Thyroid gland (tissue), 4 donors: ENCODE measurements around the gene ABCC3. TPM values are rescaled to one million over a fixed set of nuclear protein-coding genes. Genes with fewer than 3 reads are reported as not detected.

ENCODE experiments used
- DNase-seq, 2 donors: peaks; one replicate each; pipeline ENCODE4 v3.0.0-alpha.2; 2019
- H3K27ac ChIP-seq, 3 donors: fragments of 200-600 bp; sonication (generic); 1 replicate in 2 of 3; 2 replicates in 1 of 3; pipeline ENCODE4 v1.5.1; 2016 to 2019; ENCODE audit warnings: mild to moderate bottlenecking in 1 of 3, moderate library complexity in 1 of 3
- H3K27me3 ChIP-seq: fragments of 200-600 bp; sonication (generic); one replicate; pipeline ENCODE4 v1.5.1; 2019
- H3K36me3 ChIP-seq, 2 donors: fragments of 200-600 bp; sonication (generic); one replicate each; pipeline ENCODE4 v1.5.1; 2016 to 2019
- H3K4me1 ChIP-seq, 2 donors: fragments of 200-600 bp; sonication (generic); one replicate each; pipeline ENCODE4 v1.5.1; 2017 to 2019
- H3K4me3 ChIP-seq, 3 donors: fragments of 200-600 bp; sonication (generic); replicated peaks in 1 of 3; 1 replicate in 2 of 3; 2 replicates in 1 of 3; pipeline ENCODE4 v1.5.1; 2016; ENCODE audit warnings: mild to moderate bottlenecking in 1 of 3
- H3K9me3 ChIP-seq: fragments of 200-600 bp; sonication (generic); one replicate; pipeline ENCODE4 v1.5.1; 2017
- CTCF ChIP-seq, 6 experiments: fragments of 200-600 bp in 3 of 6; fragments of 450-650 bp in 3 of 6; sonication (generic) in 3 of 6; IDR thresholded peaks; one replicate each; pipeline ENCODE4 v1.5.1; 2016 to 2019; ENCODE audit warnings: antibody characterized with exemption in 6 of 6, mild to moderate bottlenecking in 2 of 6, inconsistent platforms in 1 of 6, moderate library complexity in 1 of 6
- POLR2A ChIP-seq, 2 donors: fragments of 450-650 bp; IDR thresholded peaks; one replicate each; pipeline ENCODE4 v1.6.1; 2017; ENCODE audit warnings: antibody characterized with exemption in 2 of 2, mild to moderate bottlenecking in 2 of 2, moderate library complexity in 1 of 2
- WGBS, 2 donors: methylation state at CpG; one replicate each; pipeline ENCODE4 v1.1.5; 2017; 5-methylcytosine and 5-hydroxymethylcytosine counted together
- intact Hi-C: fragments of 100-400 bp; cut with DNase I; formaldehyde crosslinking; loops from one replicate; pipeline ENCODE4 v1.15.1; 2023
- total RNA-seq, 4 donors: library from RNA; depleted of rRNA; stranded (reverse); fragments of >200 nt; gene quantifications; one replicate each; pipeline ENCODE4 v1.2.3, GENCODE V29; 2016

ABCC3 gene
- total RNA-seq, 4 donors from 2014 or later = 51.0 to 189 (median 131) TPM

GRCh38 chr17:50642722-50643656 is 8.3 kb downstream of the ABCC3 start:
- Histone ChIP-seq H3K36me3 (no peaks in the 10 kb centered on the region), H3K9me3 (no peaks in the 10 kb centered on the region), H3K27ac (no peak overlapping the region), H3K4me1 (peaks cover 27 to 46% of the 10 kb centered on the region in 2 donors), H3K27me3 (no peaks in the 10 kb centered on the region), H3K4me3 (no peak overlapping the region)
- 85 to 88% methylated on average over 9 to 10 of the region's 10 CpGs for WGBS, 2 donors
- peak in 1 of 2 donors; percentile 53 for DNase-seq
- TF ChIP-seq POLR2A (IDR thresholded peaks at IDR 0.05) (no peak), CTCF (IDR thresholded peaks at IDR 0.05) (no peak)
- intact Hi-C loops = no loop called here

DNA sequence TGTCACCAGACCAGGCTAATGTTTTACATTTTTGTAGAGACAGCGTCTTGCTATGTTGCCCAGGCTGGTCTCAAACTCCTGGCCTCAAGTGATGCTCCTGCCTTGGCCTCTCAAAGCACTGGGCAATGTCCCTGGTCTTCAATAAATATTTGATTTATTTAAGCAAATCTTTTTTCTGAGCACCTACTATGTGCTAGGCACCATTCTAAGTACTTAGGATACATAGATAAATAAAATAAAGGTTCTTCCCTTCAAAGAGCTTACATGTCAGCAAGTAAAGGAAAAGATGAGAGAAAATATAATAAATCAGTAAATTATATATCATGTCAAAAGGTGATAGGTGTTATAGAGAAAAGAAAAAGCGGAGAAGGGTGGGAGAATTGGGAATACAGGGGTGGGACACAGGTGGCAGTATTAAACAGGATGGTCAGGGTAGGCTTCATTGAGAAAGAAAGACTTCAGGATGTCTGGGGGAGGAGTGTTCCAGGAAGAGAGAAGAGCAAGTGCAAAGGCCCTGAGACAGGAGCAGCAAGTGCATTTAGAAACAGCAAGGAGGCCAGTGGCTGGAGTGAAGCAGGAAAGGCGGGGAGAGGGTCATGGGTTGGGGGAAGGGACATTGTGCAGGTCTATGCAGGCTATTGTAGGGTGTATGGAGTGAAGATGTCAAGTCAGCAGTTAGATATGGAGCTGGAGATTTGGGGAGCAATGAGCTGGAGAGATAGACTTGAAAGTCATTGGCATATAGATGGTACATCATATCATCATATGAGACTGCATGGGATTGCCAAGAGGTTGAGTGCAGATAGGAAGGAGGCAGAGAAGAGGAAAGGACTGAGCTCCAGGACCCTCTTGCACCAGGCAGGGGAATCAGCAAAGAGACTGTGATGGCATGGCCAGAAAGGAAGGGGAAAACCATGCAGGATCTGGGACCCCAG is 11.3 kb downstream of the ABCC3 start:
- DNase-seq = no peak
- 95 to 100% methylated on average over 3 of the region's 3 CpGs for WGBS, 2 donors
- Histone ChIP-seq H3K9me3 (no peaks in the 10 kb centered on the region), H3K4me3 (no peak overlapping the region), H3K27me3 (no peaks in the 10 kb centered on the region), H3K4me1 (peaks cover 0 to 17% of the 10 kb centered on the region in 2 donors), H3K27ac (no peak overlapping the region), H3K36me3 (no peaks in the 10 kb centered on the region)
- intact Hi-C loops = no loop called here
- no peak for TF ChIP-seq POLR2A (IDR thresholded peaks at IDR 0.05)
- TF ChIP-seq CTCF (IDR thresholded peaks at IDR 0.05) = no peak

GRCh38 chr17:50647187-50647586 is 12.5 kb downstream of the ABCC3 start:
- Histone ChIP-seq H3K27me3 (no peaks in the 10 kb centered on the region), H3K27ac (no peak overlapping the region), H3K4me1 (peaks cover 0 to 8% of the 10 kb centered on the region in 2 donors), H3K4me3 (no peak overlapping the region), H3K9me3 (no peaks in the 10 kb centered on the region), H3K36me3 (no peaks in the 10 kb centered on the region)
- intact Hi-C loops = no loop called here
- no peak for DNase-seq
- WGBS, 2 donors = 78 to 86% methylated on average over 2 of the region's 2 CpGs
- no peak for TF ChIP-seq CTCF (IDR thresholded peaks at IDR 0.05)
- no peak for TF ChIP-seq POLR2A (IDR thresholded peaks at IDR 0.05)

DNA sequence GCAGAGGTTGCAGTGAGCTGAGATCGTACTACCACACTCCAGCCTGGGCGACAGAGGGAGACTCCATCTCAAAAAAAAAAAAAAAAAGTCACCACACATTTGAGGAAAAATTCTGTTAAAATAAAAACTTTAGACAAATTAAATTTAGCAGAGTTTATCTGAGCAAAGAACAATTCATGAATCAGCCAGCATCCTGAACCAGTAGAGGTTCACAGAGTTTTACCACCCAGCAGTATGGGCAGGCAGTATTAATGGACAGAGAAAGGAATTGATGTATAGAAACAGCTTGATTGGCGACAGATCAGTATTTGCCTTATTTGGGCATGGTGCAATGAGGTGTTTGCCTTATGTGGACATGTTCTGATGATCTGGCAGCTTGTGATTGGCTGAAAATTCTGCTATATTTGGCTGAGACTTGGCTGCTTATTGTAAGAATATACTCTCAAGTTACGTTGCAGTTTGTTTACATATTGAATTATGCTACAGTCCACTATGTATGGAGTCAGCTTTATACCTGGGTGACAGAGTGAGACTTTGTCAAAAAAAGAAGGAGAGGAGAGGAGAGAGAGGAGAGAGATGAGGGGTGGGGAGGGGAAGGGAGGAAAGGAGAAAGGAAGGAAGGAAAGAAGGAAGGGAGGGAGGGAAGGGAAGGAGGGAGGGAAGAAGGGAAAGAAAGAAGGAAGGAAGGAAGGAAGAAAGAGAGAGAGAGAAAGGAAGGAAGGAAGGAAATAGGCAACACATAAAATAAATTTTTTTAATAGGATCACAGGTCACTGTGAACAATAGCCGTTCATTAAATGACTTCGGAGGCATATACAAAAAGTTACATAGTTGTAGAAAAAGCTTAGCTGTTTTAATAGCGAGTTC is 14.6 kb downstream of the ABCC3 start:
- Histone ChIP-seq H3K27me3 (no peaks in the 10 kb centered on the region), H3K4me1 (no peaks in the 10 kb centered on the region), H3K9me3 (no peaks in the 10 kb centered on the region), H3K36me3 (no peaks in the 10 kb centered on the region), H3K27ac (no peak overlapping the region), H3K4me3 (no peak overlapping the region)
- intact Hi-C loops = no loop called here
- WGBS, 2 donors = 83 to 84% methylated on average over 7 of the region's 7 CpGs
- no peak for DNase-seq
- TF ChIP-seq POLR2A (IDR thresholded peaks at IDR 0.05) (no peak), CTCF (IDR thresholded peaks at IDR 0.05) (no peak)
